HG03066 (cell line): ENCODE data around the gene OTOP2.

ENCODE experiments used
- ATAC-seq: cut with Tn5 transposase; IDR thresholded peaks from one replicate; pipeline ENCODE4 v1.9.1; 2021; ENCODE audit warnings: low read depth; ENCODE audit not compliant: unreplicated experiment

The OTOP2 gene

DNA sequence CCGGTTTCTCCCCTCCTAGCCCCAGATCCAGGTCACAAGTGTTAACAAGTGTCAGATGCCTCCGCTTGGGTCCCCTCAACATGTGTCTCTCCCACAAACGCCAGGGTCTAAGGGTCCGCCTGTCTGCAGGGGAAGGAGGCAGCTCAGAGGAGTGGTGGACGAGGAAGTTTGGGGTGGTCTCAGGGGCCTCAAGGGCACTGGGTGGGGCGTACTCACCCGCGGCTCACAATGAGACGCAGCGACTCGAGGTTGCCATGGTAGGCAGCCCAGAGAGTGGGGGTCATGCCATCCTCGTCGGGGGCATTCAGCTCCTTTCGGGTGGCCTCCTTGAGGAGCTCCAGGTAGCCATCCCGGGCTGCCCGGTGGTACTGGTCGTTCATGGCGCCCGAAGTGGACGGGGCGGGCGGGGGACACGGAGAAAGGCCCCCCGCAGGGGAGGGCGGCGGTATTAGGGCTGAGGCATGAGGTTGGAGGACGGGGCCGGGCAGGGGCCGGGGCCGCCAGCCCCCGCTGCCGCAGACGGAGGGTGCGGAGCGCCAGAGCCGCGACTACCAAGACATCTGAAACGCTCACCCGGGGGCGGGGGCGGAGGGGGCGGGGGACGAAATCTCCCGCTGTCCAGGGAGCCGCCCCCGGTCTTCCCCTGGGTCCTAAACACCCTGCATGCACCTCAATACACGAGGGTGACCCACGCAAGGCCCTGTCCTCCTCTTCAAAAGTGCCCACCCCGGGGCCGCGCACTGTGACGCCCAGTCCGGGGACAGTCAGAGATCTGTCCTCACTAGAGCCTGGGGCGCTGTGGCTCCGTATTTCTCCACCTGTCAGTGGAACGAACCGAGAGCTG lies 1.2 kb upstream of the OTOP2 start, which contains the start of gene USH1G:
USH1G (minus strand) TSS at position 562 of the 844 bp plus-strand sequence; CDS start at position 380, 182 bp downstream.
- ATAC-seq: no peak

GRCh38 chr17:74923538-74924249 lies 379 bp upstream of the OTOP2 start:
- ATAC-seq: no peak

DNA sequence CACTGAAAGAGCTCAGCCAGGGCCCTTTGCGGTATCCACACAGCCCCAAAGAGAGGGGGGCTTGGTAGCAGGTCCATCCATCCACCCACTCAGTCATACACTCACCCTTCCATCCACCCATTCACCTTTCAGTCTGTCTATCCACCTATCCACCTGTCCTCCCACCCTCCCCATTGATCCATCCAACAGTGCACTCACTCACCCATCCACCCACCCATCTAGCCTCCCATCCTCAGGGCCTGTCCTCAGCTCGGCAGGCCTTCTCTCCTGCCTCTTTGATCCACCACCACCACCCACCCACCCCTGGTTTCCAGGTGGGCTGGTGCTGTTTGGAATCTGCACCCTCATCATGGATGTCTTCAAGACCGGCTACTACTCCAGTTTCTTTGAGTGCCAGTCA lies 1.2 kb downstream of the OTOP2 start:
- no peak for ATAC-seq

DNA sequence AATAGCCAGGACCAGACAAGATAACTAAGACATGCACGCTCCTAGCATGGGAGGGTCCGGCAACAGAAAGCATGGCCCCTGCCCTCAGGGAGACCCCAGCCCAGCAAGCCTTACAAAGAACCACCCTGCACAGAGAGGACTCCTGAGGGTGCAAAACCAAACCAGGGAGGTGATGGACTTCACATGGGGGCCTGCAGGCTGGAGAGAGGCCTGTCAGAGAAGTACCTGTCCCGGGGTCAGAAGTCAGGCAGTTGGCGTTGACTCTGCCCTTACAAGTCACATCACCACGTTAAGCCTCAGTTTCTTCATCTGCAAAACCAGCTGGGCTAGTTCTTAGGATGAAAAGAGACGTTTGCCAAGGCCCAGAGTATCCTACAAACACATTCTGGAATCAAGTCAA lies 4.7 kb downstream of the OTOP2 start:
- ATAC-seq: no peak

- no peak for ATAC-seq
Observed at GRCh38 chr17:74930535-74931036, 6.5 kb downstream of the OTOP2 start.

- no peak for ATAC-seq
Observed at GRCh38 chr17:74935048-74935447, 11.0 kb downstream of the OTOP2 start.

- ATAC-seq: no peak
Observed at GRCh38 chr17:74935585-74936469, 11.8 kb downstream of the OTOP2 start, which contains the start of gene OTOP3. OTOP3 (plus strand) TSS chr17:74935898; CDS start chr17:74935922, 24 bp downstream.

GRCh38 chr17:74936470-74936799 lies 12.4 kb downstream of the OTOP2 start:
- ATAC-seq: no peak

DNA sequence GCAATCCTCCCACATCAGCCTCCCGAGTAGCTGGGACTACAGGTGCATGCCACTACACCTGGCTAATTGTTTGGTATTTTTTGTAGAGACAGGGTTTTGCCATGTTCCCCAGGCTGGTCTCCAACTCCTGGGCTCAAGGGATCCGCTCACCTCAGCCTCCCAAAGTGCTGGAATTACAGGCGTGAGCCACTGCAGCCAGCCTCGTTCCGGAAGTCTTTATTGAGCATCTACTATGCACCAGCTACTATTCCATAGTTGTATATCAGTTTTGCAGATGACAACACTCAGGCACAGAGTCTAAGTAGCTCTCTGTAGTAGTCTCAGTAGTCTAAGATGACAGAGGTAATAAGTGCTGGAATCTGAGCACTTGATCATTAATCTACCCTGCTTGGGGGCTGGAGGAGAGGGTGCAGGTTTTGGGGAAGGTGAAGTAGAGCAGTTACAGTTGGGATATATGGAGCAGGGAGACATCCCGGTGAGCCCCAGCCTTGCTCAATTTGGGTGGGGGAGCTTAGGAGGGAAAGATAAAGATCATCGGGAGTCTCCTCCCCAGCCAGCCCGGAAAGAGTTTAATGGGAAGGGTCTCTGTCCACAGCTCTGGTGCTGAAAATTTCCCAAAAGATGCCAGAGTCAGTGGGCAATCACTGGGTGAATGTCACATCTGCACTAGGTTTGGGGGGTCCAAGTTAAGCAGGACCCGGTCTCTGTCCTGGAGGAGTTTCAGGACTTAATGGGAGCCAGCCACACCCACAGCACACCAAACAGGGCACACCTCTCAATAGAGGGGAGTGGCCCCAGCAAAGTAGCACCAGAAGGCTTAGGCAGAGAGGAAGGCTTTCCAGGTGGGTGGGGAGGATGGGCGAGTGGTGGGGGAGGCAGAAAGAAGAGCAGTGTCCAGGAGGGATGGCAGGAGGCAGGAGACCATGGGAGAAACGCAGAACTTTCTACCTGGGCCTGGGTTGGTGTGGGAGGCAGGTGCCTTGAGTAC lies 13.3 kb downstream of the OTOP2 start:
- ATAC-seq: no peak

DNA sequence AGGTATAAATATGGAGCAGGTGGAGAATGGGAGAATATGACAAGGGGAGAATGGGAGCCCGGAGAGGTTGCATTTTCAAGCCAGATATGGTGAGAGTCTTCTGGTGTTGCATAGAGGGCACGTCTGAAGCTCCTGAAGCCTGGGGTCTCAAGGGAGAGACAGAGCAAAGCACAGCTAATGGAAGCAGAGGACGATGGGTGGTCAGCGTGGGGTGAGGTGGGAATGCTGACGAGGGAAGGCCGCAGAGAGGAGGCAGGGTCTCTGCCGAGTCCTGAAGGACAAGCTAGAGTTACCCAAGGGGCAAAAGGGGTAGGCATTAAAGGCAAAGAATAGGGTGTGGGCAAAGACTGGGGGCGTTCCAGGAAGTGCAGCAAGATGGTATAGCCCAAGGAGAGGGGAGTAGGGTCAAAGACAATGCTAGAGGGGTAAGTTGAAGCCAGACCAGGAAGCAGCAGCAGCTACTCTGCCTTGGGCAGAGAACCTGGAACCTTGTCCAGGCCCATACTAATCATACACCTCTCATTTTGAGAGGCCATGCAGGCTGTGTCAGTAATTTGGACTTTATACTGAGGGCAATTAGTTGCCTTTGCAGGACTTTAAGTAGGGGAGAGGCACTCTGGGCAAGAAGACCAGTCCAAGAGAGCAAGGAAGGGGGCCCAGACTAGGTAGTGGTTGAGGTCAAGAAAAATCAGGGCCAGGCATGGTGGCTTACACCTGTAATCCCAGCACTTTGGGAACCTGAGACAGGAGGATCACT lies 14.3 kb downstream of the OTOP2 start:
- ATAC-seq: no peak

DNA sequence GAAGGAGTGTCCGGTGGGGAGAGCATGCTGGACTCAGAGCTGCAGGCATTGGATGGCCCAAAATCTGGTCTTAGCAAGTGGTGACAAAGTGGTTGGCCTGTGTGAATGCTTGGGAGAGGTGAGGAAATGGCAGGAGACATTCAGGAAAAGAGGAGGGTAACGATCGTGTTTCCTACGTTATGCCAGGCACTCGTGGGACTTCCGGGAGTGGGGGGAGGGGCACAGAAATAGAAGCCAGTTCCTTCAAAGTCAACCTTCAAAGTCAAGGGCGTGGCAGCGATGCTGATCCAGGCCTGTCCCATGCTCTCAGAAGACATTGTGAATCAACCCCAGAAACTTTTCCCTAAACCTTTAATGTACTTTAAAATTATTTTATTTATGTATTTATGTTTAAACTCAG lies 15.5 kb downstream of the OTOP2 start:
- no peak for ATAC-seq

- ATAC-seq: no peak
Observed at GRCh38 chr17:74941128-74941725, 17.2 kb downstream of the OTOP2 start.

DNA sequence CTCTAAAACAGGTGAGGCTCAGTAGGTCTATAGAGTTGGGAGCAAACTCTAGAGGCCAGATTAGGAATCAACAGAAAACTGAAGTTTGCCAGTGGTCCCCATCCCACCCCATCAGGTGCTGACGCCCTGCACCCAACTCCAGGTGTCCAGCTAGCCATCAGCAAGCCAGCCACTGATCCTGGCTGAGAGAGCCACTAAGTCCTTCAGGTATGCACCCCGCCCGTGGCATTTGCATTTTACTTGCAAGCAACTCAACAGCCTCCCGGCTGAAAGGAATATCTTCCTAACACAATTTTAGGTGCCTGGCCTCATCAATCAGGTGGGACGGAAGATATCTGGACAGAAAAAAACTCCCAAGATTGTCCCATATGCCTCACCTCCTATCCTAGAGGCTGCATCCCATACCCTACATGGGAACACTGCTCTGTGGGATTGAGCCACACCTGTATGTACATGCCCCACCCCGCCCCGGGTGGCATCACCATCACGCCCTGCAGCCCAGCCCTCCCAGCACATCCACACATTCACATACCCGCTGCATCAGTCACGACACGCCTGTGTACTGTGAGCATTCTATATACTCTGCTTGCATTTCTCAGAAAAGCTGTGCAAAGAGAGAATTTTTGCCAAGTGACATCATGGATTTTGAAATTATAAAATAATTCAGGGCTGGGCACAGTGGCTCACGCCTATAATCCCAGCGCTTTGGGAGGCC lies 19.9 kb downstream of the OTOP2 start:
- no peak for ATAC-seq

GRCh38 chr17:74945543-74945942 lies 21.5 kb downstream of the OTOP2 start:
- ATAC-seq: no peak

DNA sequence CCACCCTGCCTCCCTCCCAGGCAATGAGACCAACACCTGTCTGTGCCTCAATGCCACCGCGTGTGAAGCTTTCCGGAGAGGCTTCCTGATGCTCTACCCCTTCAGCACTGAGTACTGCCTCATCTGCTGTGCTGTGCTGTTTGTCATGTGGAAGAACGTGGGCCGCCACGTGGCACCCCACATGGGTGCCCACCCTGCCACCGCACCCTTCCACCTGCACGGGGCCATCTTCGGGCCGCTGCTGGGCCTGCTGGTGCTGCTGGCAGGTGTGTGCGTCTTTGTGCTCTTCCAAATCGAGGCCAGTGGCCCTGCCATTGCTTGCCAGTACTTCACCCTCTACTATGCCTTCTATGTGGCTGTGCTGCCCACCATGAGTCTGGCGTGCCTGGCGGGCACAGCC lies 22.6 kb downstream of the OTOP2 start:
- ATAC-seq: no peak

DNA sequence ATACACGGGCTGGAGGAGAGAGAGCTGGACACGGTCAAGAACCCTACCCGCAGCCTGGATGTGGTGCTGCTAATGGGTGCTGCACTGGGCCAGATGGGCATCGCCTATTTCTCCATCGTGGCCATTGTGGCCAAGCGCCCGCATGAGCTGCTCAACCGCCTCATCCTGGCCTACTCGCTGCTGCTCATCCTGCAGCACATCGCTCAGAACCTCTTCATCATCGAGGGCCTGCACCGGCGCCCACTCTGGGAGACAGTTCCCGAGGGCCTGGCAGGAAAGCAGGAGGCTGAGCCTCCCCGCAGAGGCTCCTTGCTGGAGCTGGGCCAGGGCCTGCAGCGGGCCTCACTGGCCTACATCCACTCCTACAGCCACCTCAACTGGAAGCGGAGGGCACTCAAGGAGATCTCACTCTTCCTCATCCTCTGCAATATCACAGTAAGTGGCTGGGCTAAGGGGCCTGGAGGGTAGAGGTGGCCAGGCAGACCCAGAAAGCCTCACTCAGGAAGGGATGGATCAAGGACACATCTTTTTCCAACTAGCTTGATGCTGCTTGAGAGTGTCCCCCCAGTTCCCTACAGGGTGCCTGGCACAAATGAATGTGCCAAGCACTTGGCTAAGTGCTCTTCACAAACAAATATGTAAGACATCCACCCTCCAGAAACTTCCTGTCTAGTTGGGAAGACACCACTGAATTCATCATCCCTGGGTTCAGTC lies 23.1 kb downstream of the OTOP2 start:
- no peak for ATAC-seq

GRCh38 chr17:74949455-74950115 lies 25.5 kb downstream of the OTOP2 start:
- ATAC-seq: no peak
